ENCODE data around the gene CARD14.
"Not testable (repeated sequence)": the region's sequence is repeated elsewhere in the genome, so short reads cannot be mapped to it uniquely, and the experiment has no call there.

The CARD14 gene

DNA sequence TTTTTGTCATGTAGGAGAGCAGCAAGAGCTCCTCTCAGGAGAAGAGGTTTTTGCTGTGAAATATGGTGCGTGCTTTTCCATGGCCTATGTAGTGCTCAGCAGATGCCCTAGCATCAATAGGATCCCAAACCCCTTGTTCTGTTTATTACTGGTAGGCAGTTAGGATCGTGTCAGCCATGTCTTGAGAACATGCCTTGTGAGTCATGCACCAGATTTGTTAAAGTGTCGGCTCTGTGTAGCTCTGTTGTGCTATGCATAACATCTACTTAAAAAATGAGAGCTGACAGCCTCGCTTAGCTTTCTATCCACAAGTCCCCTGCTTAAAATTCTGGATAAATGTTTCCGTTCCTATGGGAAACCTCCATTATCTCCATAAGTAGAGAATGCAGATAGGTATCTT lies 18.5 kb upstream of the CARD14 start:
- DNase-seq: no peak

DNA sequence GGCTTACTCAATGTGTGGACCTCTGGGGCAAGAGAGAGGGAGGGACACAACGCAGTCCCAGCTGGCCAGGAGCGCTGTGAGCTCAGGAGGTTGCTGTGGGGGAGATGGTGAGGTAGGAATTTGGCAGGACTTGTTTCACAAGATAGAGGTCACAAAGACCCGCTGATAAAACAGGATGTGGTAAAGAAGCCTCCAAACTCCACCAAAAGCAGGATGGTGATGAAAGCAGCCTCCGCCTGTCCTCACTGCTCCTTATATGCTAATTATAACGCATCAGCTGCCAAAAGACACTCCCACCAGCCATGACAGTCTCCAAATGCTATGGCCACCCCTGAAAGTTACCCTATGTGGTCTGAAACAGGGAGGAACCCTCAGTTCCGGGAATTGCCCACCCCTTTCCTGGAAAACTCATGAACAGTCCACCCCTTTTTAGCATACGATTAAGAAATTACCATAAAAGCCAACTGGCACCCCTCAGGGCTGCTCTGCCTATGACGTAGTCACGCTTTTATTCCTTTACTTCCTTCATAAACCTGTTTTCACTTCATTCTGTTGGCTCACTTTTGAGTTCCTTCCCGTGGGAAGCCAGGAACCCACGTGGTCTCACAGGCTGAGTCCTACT lies 17.6 kb upstream of the CARD14 start:
- DNase-seq: no peak

DNA sequence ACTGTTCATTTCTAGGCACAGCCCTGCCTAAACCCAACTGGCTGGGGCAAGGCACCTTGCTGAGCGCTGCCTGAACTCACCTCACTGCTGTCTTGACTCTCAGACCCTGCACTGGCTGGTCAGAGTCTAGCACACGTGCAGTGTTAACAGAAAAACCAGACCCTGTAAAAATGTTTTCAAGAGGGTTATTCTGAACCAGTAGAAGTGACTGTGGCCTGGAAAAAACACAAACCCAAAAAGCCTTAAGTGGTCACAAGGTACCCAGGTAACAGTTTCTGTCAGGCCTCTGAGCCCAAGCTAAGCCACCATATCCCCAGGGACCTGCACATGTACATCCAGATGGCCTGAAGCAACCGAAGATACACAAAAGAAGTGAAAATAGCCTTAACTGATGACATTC lies 16.8 kb upstream of the CARD14 start:
- DNase-seq: no peak

DNA sequence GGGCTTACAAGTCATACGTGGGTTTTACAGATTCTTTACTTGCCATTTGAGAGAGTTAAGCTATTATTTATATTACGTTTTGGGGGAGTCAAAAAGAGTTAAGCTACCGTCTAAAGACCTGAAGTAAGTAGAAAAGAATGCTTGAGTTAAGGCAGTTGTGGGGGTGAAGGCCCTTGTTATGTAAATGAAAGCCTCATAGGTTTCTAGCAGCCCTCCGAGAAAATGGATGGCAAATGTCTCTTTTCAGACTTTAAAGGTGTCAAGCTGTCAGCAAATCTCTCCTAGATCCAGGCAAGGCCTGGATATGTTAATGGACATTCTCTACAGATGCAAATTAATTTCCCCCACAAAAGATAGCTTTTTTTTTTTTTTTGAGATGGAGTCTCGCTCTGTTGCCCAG lies 15.7 kb upstream of the CARD14 start:
- no peak for DNase-seq

DNA sequence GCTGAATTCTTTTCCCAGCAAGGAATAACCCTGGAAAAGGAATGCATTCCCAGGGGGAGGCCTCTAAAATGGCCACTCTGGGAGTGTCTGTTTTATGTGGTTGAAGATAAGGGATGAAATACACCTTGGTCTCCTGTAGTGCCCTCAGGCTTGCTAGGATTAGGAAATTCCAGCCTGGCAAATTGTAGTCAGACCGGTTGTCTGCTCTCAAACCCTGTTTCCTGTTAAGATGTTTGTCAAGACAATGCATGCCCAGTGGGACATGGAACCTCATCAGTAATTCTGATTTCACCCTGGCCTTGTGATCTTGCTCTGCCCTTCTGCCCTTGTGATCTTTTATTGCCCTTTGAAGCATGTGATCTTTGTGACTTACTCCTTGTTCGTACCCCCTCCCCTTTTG lies 14.2 kb upstream of the CARD14 start:
- DNase-seq: not testable (repeated sequence)

DNA sequence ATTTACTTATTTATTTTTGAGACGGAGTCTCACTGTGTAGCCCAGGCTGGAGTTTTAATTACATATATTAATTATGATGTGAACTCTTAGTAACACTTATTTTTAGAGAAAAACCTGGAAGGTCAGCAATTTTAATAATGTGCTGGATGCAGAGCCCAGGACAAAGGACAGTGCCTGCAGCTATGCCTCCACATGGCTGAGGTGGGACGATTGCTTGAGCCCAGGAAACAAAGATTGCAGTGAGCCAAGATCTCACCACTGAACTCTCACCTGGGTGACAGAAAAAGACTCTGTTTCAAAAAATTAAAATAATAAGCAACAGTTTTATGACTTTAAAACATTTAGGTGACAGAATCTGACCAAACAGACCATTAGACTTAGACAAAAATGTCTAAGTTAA lies 11.0 kb upstream of the CARD14 start:
- no peak for DNase-seq

DNA sequence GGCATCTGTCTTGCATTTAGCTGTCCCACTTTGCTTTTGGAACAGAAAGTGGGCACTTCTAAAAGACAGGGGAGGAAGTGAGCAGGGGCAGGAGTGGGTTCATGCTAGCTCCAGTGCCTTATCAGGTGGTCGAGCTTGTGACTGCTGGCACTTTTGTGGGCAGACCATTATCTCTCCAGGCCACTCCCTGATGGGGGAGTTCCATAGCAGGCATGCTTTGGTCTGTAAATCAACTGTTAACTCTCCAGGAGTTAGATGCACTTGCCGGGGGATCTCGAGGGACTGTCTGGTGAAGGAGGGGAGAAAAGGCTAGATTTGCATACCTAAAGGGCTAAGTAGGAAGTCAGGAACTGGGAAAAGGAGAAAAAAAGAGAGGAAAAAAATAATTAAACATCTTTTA lies 9.3 kb upstream of the CARD14 start:
- DNase-seq: no peak

DNA sequence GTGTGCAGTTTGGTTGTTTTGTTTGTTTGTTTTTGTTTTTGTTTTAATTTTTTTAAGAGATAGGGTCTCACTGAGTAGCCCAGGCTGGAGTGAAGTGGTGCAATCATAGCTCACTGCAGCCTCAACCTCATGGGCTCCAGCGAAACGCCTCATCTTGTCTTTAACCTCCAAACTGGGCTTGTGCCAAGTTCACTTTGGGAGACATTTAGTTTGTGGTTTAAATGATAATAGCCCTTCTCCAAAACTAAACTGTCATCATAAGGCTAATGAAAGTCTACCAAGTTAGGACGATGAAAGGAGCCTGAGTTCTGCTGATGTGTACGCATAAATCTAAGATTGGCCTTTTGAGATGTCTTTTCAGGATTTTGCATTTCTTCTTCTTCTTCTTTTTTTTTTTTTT lies 6.5 kb upstream of the CARD14 start:
- DNase-seq: no peak

DNA sequence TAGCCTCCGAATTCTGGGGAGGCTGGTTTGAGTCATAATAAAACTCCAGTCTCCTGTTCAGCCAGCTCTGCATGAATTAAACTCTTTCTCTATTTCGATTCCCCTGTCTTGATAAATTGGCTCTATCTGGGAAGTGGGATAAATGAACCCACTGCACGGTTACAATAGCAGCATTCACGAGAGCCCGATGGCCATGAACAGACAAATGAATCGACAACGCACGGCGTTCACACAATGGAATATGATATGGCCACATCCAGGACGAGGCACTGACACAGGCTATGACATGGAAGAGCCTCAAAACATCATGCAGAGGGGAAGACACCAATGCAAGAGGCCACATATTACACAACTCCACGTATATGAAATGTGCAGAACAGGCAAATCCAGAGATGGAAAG lies 5.6 kb upstream of the CARD14 start:
- DNase-seq: no peak

DNA sequence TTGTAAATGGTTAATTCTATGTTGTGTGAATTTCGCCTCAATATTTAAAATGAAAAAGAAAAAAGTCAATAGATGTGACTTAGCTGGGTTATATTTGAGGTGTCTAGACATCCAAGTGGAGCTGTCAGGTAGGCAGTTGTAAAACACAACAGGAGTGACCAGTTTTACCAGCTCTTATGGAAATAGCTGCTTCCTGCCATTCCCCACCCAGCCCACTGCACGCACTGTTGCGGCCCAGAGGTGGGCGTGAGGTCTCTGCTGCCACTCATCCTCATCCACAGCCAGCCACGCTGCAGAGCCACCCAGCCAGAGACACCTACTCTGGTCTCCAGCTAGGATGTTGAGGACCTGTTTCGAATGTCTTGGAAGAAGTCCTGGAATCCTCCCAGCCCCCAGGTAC lies 3.4 kb upstream of the CARD14 start:
- DNase-seq: no peak

DNA sequence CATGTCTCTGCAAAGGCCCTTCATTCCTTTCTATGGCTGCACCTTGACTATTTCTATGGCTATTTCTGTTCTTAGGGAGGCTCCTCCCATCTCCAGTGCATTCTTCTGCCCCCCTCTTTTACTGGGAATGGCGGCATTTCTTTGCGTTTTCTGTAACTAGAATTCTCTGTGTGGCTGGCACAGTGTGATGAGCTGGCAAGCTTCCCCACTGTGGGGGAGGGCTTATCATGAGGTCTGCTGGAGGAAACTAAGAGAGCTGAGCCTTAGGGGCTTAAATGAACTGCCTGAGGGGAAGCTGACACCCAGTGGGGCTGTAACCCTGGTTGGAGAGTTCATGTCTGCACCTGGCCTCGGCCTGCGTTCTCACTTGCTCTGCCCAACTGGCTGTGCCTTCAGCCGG lies 1.5 kb upstream of the CARD14 start:
- no peak for DNase-seq

DNA sequence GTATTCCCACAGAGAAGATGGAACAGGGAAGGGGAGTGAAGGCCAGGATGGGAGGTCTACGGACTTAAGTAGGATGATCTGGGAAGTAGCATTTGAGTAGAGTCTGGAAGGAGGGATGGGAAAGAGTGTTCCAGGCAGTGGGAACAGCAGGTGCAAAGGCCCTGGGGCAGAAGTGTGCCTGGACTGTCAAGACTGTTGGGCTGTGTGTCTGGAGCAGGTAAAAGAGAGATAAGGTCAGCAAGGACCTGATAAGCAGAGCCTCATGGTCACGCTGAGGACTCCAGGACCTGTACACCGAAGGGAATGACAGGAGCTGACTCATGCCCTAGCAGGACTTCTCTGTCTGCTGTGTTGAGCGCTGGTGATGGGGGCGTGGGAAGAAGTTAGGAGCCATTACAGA lies 723 bp upstream of the CARD14 start:
- no peak for DNase-seq

DNA sequence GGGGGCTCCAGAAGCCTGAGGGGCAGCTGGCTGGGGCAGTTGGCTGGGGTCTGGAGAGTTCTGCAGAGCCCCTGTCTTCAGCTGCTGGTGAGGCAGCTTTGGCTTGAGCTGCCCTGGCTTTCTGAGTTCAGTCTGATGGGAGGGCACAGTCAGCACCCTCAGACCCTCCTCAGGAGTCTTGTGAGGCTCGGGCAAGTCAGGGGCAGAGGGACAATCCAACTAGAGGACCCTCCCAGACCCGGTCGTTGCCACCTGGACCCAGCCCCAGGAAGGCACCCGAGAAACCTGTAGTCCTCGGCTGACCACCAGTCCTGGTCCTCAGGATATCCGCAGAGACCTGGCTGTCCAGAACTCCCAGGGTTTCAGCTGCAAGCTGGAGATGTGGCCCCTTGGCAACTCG lies 1.9 kb downstream of the CARD14 start:
- DNase-seq: no peak

DNA sequence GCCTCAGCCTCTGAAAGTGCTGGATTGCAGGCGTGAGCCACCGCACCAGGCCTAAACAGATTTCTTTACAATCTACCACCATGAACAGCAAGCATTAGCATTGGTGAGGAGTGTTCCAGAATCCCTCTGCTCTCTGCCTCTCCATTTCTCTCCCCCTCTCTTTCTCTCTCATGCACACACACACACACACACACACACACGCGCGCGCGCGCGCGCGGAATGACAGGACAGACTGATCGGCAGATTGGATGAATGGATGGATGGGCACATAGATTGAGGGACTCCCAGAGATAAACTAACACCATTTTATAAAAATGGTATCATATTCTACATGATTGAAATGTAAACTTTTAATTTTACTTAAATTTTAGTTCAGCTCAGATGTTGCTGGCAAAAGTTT lies 3.3 kb downstream of the CARD14 start:
- no peak for DNase-seq

DNA sequence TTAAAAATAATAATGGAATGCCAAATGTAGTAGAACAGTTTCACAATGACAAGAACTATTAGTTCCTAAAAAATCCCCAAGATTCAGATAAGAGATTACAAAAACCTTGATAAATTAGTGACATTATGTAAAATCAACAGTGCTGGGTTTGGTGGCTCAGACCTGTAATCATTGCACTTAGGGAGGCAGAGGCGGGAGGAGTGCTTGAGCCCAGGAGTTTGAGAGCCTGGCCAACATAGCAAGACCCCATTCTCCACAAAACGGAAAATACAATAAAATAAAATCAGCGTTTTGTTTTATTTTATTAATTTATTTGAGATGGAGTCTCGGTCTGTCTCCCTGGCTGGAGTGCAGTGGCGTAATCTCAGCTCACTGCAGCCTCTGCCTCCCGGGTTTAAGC lies 4.1 kb downstream of the CARD14 start:
- DNase-seq: no peak

DNA sequence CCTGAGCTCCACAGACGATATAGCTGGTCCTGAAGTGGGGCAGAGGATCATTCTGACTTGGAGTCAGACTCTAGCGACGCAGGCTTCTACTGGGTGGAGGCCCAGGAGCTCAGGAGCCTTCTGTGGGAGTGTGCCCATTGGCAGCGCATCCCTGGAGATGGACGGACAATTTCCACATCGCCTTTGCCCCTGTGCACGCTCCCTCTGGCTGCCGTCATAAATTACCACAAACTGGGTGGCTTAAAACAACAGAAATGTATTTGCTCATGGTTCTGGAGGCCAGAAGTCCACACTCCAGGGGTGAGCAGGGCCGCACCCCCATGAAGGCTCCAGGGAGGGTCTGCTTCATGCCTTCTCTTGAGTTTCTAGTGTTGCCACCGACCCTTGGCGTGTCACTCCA lies 6.9 kb downstream of the CARD14 start:
- no peak for DNase-seq

DNA sequence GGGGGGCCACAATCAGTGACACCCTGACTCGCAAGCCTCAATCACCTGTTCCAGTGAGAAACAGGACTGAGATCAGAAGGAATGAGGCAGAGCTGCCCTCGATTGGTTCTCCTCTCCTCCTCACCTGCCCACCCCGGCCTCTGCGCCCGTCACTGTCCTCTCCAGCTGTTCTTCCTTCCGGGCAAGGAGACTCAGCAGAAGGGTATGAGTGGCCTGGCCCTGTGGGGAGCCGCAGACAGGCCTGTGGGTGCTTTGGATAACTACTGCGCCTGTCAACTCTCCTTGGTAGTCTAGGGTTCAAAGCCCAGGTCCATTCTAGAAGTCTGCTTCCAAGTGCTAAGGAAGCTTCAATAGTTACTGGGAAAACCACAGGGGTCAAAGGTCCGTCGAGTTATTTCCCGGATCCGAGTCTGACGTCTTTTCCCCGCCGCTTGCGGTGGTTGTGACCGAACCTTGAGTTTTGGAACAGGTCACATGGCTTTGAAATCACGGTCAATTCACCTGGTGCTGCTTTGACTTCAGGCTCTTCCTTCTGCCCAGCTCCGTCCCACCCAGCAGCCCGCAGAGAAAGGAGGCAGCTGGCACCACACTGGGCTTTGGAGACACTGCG lies 8.3 kb downstream of the CARD14 start:
- DNase-seq: no peak

DNA sequence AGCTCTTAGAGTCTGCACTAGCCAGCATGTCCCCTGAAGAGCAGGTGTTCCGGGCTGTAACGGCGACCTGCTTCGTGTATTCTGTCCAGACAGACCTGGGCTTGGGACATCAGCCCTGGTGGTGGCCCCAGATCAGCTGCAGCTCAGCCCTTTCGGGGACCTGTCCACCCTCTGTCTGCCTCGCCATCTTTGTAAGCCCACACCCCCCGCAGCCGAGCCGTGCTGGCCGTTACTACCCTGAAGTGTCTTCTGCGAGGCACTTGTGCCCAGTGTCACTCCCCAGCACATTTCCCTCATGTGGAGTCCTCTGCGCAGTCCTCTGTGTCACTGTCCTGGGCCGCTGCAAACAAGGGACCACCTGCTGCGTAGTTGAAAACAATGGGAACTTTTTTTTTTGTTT lies 10.4 kb downstream of the CARD14 start:
- DNase-seq: no peak

DNA sequence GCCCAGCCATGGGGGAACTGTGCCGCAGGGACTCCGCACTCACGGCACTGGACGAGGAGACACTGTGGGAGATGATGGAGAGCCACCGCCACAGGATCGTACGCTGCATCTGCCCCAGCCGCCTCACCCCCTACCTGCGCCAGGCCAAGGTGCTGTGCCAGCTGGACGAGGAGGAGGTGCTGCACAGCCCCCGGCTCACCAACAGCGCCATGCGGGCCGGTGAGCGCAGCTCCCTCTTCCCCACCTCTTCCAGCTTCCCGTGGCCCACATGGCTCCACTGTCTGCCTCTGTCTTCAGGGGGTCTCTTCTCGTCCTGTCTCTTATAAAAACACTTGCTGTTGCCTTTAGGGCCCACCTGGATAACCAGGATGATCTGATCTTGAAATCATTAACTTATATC lies 11.6 kb downstream of the CARD14 start:
- DNase-seq: no peak

DNA sequence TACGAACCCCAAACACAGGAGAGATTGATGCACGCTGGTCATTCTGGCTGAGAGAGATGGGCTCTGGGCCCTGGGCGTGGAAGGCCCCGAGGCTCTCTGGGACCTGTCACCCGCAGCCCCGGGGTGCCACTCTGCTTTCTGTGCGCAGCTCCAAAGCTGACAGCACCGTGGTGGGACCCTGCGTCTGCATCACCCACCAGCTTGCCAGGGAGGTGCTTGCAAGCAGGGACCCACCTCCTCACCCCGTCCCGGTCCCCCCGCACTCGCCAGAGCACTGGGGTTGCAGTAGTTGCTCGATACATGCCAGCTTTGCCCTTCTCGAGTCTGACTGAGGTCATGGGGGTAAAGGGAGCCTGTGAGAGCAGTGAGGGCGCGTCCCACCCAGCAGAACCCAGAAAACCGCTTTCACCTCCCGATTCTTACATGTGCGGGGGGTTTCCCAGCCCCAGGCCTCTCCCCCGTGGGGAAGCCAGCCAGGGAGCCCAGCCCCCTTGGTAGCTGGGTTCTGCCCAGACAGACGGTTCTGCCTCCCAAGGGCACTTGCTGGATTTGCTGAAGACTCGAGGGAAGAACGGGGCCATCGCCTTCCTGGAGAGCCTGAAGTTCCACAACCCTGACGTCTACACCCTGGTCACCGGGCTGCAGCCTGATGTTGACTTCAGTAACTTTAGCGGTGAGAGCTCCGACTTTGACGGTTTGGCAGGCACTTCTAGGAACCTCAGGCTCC lies 12.5 kb downstream of the CARD14 start:
- DNase-seq: no peak

DNA sequence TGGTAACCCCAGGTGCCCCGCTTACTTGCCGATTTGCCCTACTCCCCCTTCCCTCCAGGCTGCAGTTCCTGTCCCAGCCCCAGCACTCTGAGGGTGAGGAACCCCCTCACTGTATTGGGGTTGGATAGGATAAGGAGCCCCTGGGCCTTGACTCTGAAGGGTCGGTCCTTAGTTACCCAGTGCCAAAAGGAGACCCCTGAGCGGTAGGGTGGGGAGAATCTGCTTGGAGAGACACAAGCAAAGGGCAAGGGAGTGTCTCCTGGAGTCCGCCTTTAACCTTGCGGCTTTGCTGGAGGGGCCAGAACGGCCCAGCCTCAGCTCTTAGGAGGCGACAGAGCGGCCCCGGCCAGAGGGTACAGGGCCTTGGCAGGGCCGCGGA lies 13.0 kb downstream of the CARD14 start:
- no peak for DNase-seq

DNA sequence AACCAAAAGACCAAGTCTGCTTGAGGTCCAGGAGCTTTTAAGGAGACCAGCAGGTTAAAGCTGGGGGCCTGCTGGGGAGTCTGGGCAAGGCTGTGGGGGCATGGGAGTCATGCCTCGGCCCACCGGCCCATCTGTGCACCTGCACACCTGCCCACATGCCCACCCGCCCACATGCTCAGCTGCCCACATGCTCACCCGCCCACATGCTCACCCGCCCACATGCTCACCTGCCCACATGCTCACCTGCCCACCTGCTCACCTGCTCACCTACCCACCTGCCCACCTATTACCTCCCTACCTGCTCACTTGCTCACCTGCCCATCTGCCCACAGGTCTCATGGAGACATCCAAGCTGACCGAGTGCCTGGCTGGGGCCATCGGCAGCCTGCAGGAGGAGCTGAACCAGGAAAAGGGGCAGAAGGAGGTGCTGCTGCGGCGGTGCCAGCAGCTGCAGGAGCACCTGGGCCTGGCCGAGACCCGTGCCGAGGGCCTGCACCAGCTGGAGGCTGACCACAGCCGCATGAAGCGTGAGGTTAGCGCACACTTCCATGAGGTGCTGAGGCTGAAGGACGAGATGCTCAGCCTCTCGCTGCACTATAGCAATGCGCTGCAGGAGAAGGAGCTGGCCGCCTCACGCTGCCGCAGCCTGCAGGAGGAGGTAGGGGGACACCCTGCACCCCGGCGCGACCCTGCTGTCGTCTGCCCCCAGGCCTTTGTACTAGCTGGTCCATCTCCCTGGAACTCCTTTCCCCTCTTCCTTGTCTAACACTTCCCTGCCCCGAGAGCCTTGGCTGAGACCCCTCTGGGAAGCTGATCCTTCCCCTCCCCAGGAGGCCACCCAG lies 14.0 kb downstream of the CARD14 start:
- DNase-seq: no peak

DNA sequence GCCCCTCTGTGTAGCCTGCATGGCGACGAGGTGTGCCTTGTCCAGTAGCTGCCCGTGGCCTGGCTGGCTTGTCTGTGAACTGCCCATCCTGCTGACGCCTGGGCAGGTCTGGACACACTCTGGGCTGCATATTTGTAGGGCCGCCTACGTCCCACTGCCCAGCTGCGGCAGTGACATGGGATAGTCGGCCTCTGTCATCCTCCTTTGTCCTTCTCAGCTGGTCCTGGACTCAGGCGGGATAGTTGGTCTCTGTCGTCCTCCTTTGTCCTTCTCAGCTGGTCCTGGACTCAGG lies 14.5 kb downstream of the CARD14 start:
- no peak for DNase-seq

DNA sequence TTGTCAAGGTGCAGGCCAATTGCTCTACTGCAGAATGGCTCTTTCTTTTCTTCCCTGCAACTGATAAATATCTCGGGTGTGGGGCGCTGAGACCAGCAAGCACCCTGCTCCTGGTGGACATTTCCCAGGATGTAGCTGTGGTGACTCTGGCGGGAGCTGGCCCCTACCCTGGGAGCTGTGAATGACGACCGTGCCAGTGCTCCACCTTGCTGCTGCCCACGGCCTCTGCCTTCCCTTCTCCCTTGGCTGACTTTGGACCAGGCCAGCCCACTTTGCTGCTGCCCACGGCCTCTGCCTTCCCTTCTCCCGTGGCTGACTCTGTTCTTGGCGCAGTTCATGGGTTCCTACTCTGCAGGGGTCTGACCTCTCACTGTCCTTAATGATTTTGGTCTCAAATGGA lies 16.1 kb downstream of the CARD14 start:
- no peak for DNase-seq

Data from midbrain (tissue), 1 donor.